HG02870 (cell line): ENCODE measurements around the gene RTN4.

Experiments
- ATAC-seq: cut with Tn5 transposase; IDR thresholded peaks from one replicate; pipeline ENCODE4 v1.9.1; 2021; ENCODE audit warnings: mild to moderate bottlenecking, moderate library complexity; ENCODE audit not compliant: unreplicated experiment

Gene RTN4

GRCh38 chr2:55043841-55044240 lies 6.4 kb downstream of the RTN4 start:
- no peak for ATAC-seq

GRCh38 chr2:55038428-55038827 lies 11.8 kb downstream of the RTN4 start:
- ATAC-seq = no peak

- no peak for ATAC-seq
These were observed 14.5 kb downstream of the RTN4 start for GRCh38 chr2:55035716-55036115.

- no peak for ATAC-seq
These were observed 16.3 kb downstream of the RTN4 start for GRCh38 chr2:55033921-55034320.

GRCh38 chr2:55033076-55033742 lies 17.0 kb downstream of the RTN4 start:
- peak; percentile 97 for ATAC-seq

- no peak for ATAC-seq
These were observed 18.7 kb downstream of the RTN4 start for GRCh38 chr2:55031505-55031904.

GRCh38 chr2:55030766-55031165 lies 19.5 kb downstream of the RTN4 start:
- no peak for ATAC-seq

GRCh38 chr2:55029098-55029497 lies 21.2 kb downstream of the RTN4 start:
- ATAC-seq = no peak

GRCh38 chr2:55027226-55027625 lies 23.0 kb downstream of the RTN4 start:
- no peak for ATAC-seq

GRCh38 chr2:55026202-55026601 lies 24.0 kb downstream of the RTN4 start:
- no peak for ATAC-seq

- ATAC-seq = peak; percentile 39
These were observed 24.6 kb downstream of the RTN4 start for GRCh38 chr2:55025627-55026026.

GRCh38 chr2:55025082-55025481 lies 25.2 kb downstream of the RTN4 start:
- peak; percentile 66 for ATAC-seq

- ATAC-seq = no peak
These were observed 27.8 kb downstream of the RTN4 start for GRCh38 chr2:55022476-55022875.

GRCh38 chr2:55019526-55020258 lies 30.6 kb downstream of the RTN4 start:
- no peak for ATAC-seq

GRCh38 chr2:55018619-55019018 lies 31.6 kb downstream of the RTN4 start:
- no peak for ATAC-seq

GRCh38 chr2:55017880-55018279 lies 32.4 kb downstream of the RTN4 start:
- no peak for ATAC-seq

- ATAC-seq = no peak
These were observed 32.8 kb downstream of the RTN4 start for GRCh38 chr2:55017428-55017827.

GRCh38 chr2:55014962-55015939 lies 35.0 kb downstream of the RTN4 start:
- no peak for ATAC-seq

- no peak for ATAC-seq
These were observed 36.3 kb downstream of the RTN4 start for GRCh38 chr2:55013936-55014335.

- no peak for ATAC-seq
These were observed 37.4 kb downstream of the RTN4 start for GRCh38 chr2:55012672-55013484.
